GM11168 (cell line): Measurements from ENCODE around the gene TCHHL1.
"Not testable (repeated sequence)": the region's sequence is repeated elsewhere in the genome, so short reads cannot be mapped to it uniquely, and the experiment has no call there.

Source experiments
- in situ Hi-C: fragments of 300-500 bp; cut with MboI; formaldehyde crosslinking; loops from one replicate; pipeline ENCODE4 v1.12.0; 2022; ENCODE audit warnings: low sequenced_read_pairs; ENCODE audit not compliant: unreplicated experiment

Gene TCHHL1

GRCh38 chr1:152096931-152097330 lies 8.1 kb upstream of the TCHHL1 start:
- in situ Hi-C loops = no loop called here

GRCh38 chr1:152086760-152087159 lies 2.1 kb downstream of the TCHHL1 start:
- in situ Hi-C loops = no loop called here

- in situ Hi-C loops = no loop called here
These were observed 4.0 kb downstream of the TCHHL1 start for GRCh38 chr1:152084853-152085252.

GRCh38 chr1:152081026-152081425 lies 7.8 kb downstream of the TCHHL1 start:
- in situ Hi-C loops = not testable (repeated sequence)

- in situ Hi-C loops = not testable (repeated sequence)
These were observed 8.4 kb downstream of the TCHHL1 start for GRCh38 chr1:152080494-152080893.

GRCh38 chr1:152078831-152079441 lies 9.9 kb downstream of the TCHHL1 start:
- in situ Hi-C loops = no loop called here

GRCh38 chr1:152072311-152072710 lies 16.6 kb downstream of the TCHHL1 start:
- in situ Hi-C loops = loop anchor here (25.0 kb wide), 1 partner anchor 390 kb away; no protein-coding TSS in a partner anchor

- in situ Hi-C loops = loop anchor here (25.0 kb wide), 1 partner anchor 391 kb away; no protein-coding TSS in a partner anchor
These were observed 17.7 kb downstream of the TCHHL1 start for GRCh38 chr1:152071123-152071522.

- in situ Hi-C loops = loop anchor here (25.0 kb wide), 1 partner anchor 394 kb away; no protein-coding TSS in a partner anchor
These were observed 20.9 kb downstream of the TCHHL1 start for GRCh38 chr1:152067929-152068328.

GRCh38 chr1:152067150-152067549 lies 21.7 kb downstream of the TCHHL1 start:
- in situ Hi-C loops = loop anchor here (25.0 kb wide), 1 partner anchor 395 kb away; no protein-coding TSS in a partner anchor

GRCh38 chr1:152061952-152062351 lies 26.9 kb downstream of the TCHHL1 start:
- in situ Hi-C loops = loop anchor here (25.0 kb wide), 1 partner anchor 400 kb away; no protein-coding TSS in a partner anchor

- in situ Hi-C loops = loop anchor here (5.0 to 25.0 kb wide), 2 partner anchors 129 to 409 kb away; no protein-coding TSS in a partner anchor
These were observed 35.5 kb downstream of the TCHHL1 start for GRCh38 chr1:152053375-152053774.

GRCh38 chr1:152052606-152053005 lies 36.3 kb downstream of the TCHHL1 start:
- in situ Hi-C loops = loop anchor here (5.0 to 25.0 kb wide), 2 partner anchors 130 to 410 kb away; no protein-coding TSS in a partner anchor

- in situ Hi-C loops = loop anchor here (5.0 to 25.0 kb wide), 2 partner anchors 131 to 411 kb away; no protein-coding TSS in a partner anchor
These were observed 37.8 kb downstream of the TCHHL1 start for GRCh38 chr1:152050886-152051675.

GRCh38 chr1:152049291-152050083 lies 39.4 kb downstream of the TCHHL1 start:
- in situ Hi-C loops = loop anchor here (5.0 to 25.0 kb wide), 2 partner anchors 133 to 413 kb away; no protein-coding TSS in a partner anchor

GRCh38 chr1:152048416-152049009 lies 40.4 kb downstream of the TCHHL1 start:
- in situ Hi-C loops = no loop called here

- in situ Hi-C loops = no loop called here
These were observed 41.0 kb downstream of the TCHHL1 start for GRCh38 chr1:152047730-152048415.

- in situ Hi-C loops = no loop called here
These were observed 41.5 kb downstream of the TCHHL1 start for GRCh38 chr1:152047413-152047729.

GRCh38 chr1:152044386-152044785 lies 44.5 kb downstream of the TCHHL1 start:
- in situ Hi-C loops = no loop called here
